ENCODE data around the gene SLAMF9. TPM values are rescaled to one million over a fixed set of nuclear protein-coding genes. Genes with fewer than 3 reads are reported as not detected.
A peak's percentile ranks its signal among the peaks of the same experiment; 100 is the strongest.

Gene SLAMF9
- total RNA-seq, 1 experiment from 2014 or later, result 0.36 TPM

DNA sequence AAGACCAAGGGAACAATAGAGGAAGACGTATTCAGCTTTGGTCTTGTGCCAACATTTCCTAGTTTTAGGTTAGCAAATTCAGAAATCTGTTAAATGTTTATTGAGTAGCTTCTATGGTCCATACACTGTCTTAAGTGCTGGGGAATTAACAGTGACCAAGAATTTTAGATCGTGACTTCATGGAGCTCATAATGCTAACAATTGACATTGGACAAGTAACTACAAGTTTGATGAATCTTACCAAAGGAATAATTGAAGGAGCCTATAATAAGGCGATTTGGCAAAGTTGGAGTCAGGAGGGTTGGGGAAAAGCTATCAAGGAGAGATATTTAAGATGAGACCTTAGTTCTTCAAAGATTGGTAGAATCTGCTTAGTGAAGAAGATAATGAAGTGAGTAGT, 1.4 kb upstream of the SLAMF9 start:
- intact Hi-C loops (cut with micrococcal nuclease; ENCODE audit: unreplicated experiment), result no loop called here
- Histone ChIP-seq H3K4me3 (ENCODE audit: low read depth, low read length) (no peak overlapping the region), H3K36me3 (ENCODE audit: control insufficient read depth, insufficient read depth, low read length) (no peaks in the 10 kb centered on the region), H3K9me3 (no peaks in the 10 kb centered on the region), H3K4me1 (peaks cover 45% of the 10 kb centered on the region), H3K27me3 (replicated peaks; ENCODE audit: control insufficient read depth, insufficient read depth, low read length) (no peaks in the 10 kb centered on the region)
- CTCF ChIA-PET, result interaction anchor here (2.0 kb wide), 1 partner anchor 10 kb away, joined by 7 read pairs; the partner anchor contains the start of gene IGSF9
- H3K4me1 Mint-ChIP-seq (ENCODE audit: low read depth, unreplicated experiment), result peaks cover 53% of the 10 kb centered on the region
- no peak overlapping the region for H3K4me3 Mint-ChIP-seq (ENCODE audit: unreplicated experiment)
- no TSS peak for BruUV-seq (replicated peaks)
- TF ChIP-seq, protein P1, sequence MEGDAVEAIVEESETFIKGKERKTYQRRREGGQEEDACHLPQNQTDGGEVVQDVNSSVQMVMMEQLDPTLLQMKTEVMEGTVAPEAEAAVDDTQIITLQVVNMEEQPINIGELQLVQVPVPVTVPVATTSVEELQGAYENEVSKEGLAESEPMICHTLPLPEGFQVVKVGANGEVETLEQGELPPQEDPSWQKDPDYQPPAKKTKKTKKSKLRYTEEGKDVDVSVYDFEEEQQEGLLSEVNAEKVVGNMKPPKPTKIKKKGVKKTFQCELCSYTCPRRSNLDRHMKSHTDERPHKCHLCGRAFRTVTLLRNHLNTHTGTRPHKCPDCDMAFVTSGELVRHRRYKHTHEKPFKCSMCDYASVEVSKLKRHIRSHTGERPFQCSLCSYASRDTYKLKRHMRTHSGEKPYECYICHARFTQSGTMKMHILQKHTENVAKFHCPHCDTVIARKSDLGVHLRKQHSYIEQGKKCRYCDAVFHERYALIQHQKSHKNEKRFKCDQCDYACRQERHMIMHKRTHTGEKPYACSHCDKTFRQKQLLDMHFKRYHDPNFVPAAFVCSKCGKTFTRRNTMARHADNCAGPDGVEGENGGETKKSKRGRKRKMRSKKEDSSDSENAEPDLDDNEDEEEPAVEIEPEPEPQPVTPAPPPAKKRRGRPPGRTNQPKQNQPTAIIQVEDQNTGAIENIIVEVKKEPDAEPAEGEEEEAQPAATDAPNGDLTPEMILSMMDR (IDR thresholded peaks at IDR 0.05; ENCODE audit: insufficient read depth in 1 of 2, low read depth in 1 of 2, low read length in 1 of 2, severe bottlenecking in 1 of 2, unreplicated experiment in 1 of 2), result no peak
- H3K27me3 Mint-ChIP-seq (ENCODE audit: insufficient read depth, unreplicated experiment), result no peaks in the 10 kb centered on the region
- DNase-seq, result no peak
- no peaks in the 10 kb centered on the region for H3K36me3 Mint-ChIP-seq (ENCODE audit: insufficient read depth, unreplicated experiment)
- H3K27ac Mint-ChIP-seq (ENCODE audit: unreplicated experiment), result no peak overlapping the region
- POLR2A ChIA-PET, result no interaction called here
- H3K9me3 Mint-ChIP-seq (ENCODE audit: unreplicated experiment), result no peaks in the 10 kb centered on the region

DNA sequence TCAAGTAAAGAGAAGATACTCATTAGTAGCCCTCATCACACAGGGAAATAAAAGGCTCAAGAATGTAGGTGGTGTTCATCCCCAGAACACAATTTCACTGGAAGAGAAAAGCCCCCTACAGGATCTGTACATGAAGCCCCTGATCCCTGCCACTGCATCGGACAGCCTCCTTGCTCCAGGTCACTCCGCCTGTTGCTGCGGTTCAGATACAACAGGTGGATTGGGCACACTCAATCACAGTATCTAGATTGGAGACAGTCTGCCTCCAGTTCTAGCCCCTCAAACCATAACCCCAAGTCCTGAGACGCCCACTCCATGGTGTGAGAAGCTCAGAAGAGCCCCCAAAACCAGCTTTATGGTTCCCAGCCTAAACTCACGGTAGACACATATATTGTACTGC, 1.1 kb downstream of the SLAMF9 start:
- Histone ChIP-seq H3K4me1 (peaks cover 50% of the 10 kb centered on the region), H3K36me3 (ENCODE audit: control insufficient read depth, insufficient read depth, low read length) (no peaks in the 10 kb centered on the region), H3K9me3 (no peaks in the 10 kb centered on the region), H3K4me3 (ENCODE audit: low read depth, low read length) (no peak overlapping the region), H3K27me3 (replicated peaks; ENCODE audit: control insufficient read depth, insufficient read depth, low read length) (no peaks in the 10 kb centered on the region)
- ChIA-PET CTCF (interaction anchor here (1.0 kb wide), 1 partner anchor 55 kb away, joined by 4 read pairs; no protein-coding TSS in a partner anchor), POLR2A (no interaction called here)
- Mint-ChIP-seq H3K27me3 (ENCODE audit: insufficient read depth, unreplicated experiment) (no peaks in the 10 kb centered on the region), H3K9me3 (ENCODE audit: unreplicated experiment) (no peaks in the 10 kb centered on the region), H3K4me1 (ENCODE audit: low read depth, unreplicated experiment) (peaks cover 64% of the 10 kb centered on the region), H3K36me3 (ENCODE audit: insufficient read depth, unreplicated experiment) (no peaks in the 10 kb centered on the region), H3K27ac (ENCODE audit: unreplicated experiment) (no peak overlapping the region), H3K4me3 (ENCODE audit: unreplicated experiment) (no peak overlapping the region)
- DNase-seq, result no peak
- intact Hi-C loops (cut with micrococcal nuclease; ENCODE audit: unreplicated experiment), result no loop called here
- no TSS peak for BruUV-seq (replicated peaks)
- TF ChIP-seq, protein P1 (IDR thresholded peaks at IDR 0.05; ENCODE audit: insufficient read depth in 1 of 2, low read depth in 1 of 2, low read length in 1 of 2, severe bottlenecking in 1 of 2, unreplicated experiment in 1 of 2), result no peak

DNA sequence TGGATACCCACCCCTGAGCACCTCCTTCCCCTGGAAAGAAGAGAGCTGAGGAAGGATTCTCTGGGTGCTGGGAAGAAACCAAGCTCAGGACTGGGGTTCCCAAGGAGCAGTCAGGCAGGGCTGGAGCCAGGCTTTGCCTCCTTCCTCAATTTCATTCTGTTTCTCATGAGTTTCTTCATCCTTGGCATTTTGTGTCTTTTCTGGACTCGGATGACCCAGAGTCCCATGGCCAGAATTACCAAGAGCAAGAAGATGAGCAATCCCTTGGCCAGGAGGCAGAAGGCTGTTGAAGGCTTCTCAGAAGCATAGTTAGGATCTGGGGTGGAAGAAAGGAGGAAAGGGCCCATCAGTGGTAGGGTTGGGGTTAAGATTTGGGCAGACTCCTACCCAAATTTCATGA, 2.5 kb downstream of the SLAMF9 start:
- TF ChIP-seq, protein P1 (IDR thresholded peaks at IDR 0.05; ENCODE audit: insufficient read depth in 1 of 2, low read depth in 1 of 2, low read length in 1 of 2, severe bottlenecking in 1 of 2, unreplicated experiment in 1 of 2), result no peak
- Histone ChIP-seq H3K4me1 (peaks cover 47% of the 10 kb centered on the region), H3K36me3 (ENCODE audit: control insufficient read depth, insufficient read depth, low read length) (no peaks in the 10 kb centered on the region), H3K9me3 (no peaks in the 10 kb centered on the region), H3K27me3 (replicated peaks; ENCODE audit: control insufficient read depth, insufficient read depth, low read length) (no peaks in the 10 kb centered on the region), H3K4me3 (ENCODE audit: low read depth, low read length) (no peak overlapping the region)
- H3K9me3 Mint-ChIP-seq (ENCODE audit: unreplicated experiment), result no peaks in the 10 kb centered on the region
- H3K27ac Mint-ChIP-seq (ENCODE audit: unreplicated experiment), result peak overlapping the region; percentile 30
- no peaks in the 10 kb centered on the region for H3K27me3 Mint-ChIP-seq (ENCODE audit: insufficient read depth, unreplicated experiment)
- DNase-seq, result no peak
- H3K36me3 Mint-ChIP-seq (ENCODE audit: insufficient read depth, unreplicated experiment), result no peaks in the 10 kb centered on the region
- ChIA-PET CTCF (no interaction called here), POLR2A (no interaction called here)
- no peak overlapping the region for H3K4me3 Mint-ChIP-seq (ENCODE audit: unreplicated experiment)
- peaks cover 58% of the 10 kb centered on the region for H3K4me1 Mint-ChIP-seq (ENCODE audit: low read depth, unreplicated experiment)
- intact Hi-C loops (cut with micrococcal nuclease; ENCODE audit: unreplicated experiment), result no loop called here
- BruUV-seq (replicated peaks), result no TSS peak

All from Caco-2 (cell line).